Fibroblast of mammary gland (primary cell): Measurements from ENCODE around the gene PCDH15.

Experiments
- DNase-seq: peaks from one replicate; pipeline ENCODE4 v3.0.0-alpha.2; 2010; ENCODE audit warnings: low read depth
- H3K4me3 ChIP-seq: 2 replicates; pipeline ENCODE4 v1.5.1; 2011; ENCODE audit warnings: low read depth, mild to moderate bottlenecking, low read length, moderate library complexity; ENCODE audit not compliant: control insufficient read depth
- TF ChIP-seq, protein P1 (sequence below): conservative IDR thresholded peaks from 2 replicates; pipeline ENCODE4 v1.5.1; 2011; ENCODE audit warnings: low read depth, low read length, inconsistent platforms; ENCODE audit not compliant: control insufficient read depth, insufficient read depth

Gene PCDH15

DNA sequence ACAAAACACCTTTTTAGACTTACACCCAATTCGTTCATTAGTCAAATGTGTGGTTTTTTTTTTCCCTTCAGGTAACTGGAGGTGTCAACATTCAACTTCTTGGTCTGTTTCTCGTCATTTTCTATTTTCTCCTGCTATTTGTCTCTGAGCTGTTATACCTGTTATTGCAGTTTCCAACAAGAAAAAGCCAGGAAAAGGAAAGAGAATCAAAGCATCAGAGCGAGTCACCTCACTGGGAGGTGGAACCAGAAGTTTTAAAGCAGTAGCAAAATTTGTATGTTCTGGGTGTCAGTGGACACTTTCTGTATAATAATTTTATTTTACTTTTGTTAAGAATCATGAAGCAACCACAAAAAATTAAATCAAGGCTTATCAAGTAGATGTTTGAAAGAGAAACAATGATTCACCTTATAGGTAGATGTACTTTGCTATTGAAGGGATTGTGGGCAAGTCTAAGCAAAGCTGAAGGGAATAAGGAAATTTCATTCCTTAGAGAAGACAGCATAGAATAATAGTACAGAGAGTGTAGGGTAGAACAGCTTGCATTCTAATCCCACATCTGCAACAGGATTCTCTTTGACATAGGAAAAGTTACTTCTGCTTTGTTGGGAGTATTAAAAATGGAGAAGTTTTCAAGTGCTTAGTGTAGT, 675.8 kb downstream of the PCDH15 start:
- H3K4me3 ChIP-seq: no peak overlapping the region
- TF ChIP-seq, protein P1, sequence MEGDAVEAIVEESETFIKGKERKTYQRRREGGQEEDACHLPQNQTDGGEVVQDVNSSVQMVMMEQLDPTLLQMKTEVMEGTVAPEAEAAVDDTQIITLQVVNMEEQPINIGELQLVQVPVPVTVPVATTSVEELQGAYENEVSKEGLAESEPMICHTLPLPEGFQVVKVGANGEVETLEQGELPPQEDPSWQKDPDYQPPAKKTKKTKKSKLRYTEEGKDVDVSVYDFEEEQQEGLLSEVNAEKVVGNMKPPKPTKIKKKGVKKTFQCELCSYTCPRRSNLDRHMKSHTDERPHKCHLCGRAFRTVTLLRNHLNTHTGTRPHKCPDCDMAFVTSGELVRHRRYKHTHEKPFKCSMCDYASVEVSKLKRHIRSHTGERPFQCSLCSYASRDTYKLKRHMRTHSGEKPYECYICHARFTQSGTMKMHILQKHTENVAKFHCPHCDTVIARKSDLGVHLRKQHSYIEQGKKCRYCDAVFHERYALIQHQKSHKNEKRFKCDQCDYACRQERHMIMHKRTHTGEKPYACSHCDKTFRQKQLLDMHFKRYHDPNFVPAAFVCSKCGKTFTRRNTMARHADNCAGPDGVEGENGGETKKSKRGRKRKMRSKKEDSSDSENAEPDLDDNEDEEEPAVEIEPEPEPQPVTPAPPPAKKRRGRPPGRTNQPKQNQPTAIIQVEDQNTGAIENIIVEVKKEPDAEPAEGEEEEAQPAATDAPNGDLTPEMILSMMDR: no peak
- DNase-seq: no peak

DNA sequence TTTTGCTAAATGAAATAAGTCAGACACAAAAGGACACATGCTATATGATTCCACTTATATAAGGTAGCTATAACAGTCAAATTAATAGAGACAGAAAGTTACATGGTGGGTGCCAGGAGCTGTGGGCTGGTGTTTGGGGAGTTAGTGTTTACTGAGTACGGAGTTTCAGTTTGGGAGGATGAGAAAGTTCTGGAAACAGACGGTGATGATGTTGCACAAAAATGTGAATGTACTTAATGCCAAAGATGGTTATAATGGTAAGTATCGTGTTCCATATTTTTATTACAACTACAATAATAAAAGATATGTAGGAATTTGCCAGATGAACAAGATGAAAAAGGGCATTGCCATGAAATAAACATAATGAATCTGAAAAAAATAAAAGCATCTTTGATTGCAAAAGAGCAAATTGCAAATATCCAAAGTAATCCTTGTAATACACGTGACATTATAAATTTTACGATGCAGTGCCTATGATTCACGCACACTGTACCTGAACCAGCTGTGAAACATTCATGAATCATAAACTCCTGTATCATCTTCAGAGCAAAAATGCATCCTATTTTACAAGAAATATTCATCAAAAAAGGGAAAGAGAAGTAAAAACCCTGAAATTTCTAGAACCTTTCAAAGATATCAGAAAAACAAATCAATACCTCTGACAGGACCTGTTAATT, 676.7 kb downstream of the PCDH15 start:
- TF ChIP-seq, protein P1: no peak
- no peak for DNase-seq
- no peak overlapping the region for H3K4me3 ChIP-seq

DNA sequence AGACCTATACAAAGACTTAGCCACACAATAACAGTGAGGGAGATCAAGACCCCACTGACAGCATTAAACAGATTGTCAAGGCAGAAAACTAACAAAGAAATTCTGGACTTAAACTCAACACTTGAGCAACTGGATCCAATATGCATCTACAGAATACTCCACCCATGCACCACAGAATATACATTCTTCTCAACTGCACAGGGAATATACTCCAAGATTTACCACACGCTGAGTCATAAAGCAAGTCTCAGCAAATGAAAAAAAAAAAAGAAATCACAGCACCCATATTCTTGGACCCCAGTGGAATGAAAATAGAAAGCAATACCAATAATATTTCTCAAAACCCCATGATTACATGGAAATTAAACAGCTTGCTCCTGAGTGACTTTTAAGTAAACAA, 680.2 kb downstream of the PCDH15 start:
- no peak for DNase-seq
- TF ChIP-seq, protein P1: no peak
- no peak overlapping the region for H3K4me3 ChIP-seq

DNA sequence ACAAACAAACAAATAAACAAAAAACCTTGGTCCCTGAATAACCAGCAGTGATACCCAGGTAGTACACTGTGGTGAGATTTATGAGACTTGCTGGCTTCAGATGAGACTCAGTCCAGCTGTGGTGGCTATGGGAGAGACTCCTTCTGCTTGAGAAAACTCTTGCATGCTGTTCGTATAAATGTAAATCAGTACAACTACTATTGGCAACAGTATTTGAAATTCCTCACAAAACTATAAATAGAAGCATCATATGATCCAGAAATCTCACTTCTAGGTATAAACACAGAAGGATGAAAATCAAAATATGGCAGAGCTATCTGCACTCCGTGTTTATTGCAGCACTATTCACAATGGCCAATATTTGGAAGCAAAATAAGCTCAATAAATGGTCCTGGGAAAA, 692.1 kb downstream of the PCDH15 start:
- DNase-seq: no peak
- no peak overlapping the region for H3K4me3 ChIP-seq
- TF ChIP-seq, protein P1: no peak

DNA sequence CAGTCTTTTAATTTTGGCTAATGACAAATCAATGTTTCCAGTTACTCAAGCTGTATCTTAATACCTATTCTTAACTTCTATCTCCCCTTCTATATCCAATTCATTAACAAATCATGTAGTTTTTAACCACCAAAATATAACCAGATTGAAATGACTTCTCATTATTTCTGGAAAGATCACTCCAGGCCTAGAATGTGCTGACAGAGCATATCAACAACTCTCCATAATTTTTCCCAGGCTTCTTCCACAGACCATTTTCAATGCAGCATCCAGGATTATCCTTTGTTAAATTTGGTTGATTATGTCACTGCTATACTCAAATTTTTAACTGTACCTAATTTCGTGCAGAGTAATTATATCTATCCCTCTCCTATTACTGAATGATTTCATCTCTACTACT, 704.1 kb downstream of the PCDH15 start:
- H3K4me3 ChIP-seq: no peak overlapping the region
- TF ChIP-seq, protein P1: no peak
- no peak for DNase-seq

DNA sequence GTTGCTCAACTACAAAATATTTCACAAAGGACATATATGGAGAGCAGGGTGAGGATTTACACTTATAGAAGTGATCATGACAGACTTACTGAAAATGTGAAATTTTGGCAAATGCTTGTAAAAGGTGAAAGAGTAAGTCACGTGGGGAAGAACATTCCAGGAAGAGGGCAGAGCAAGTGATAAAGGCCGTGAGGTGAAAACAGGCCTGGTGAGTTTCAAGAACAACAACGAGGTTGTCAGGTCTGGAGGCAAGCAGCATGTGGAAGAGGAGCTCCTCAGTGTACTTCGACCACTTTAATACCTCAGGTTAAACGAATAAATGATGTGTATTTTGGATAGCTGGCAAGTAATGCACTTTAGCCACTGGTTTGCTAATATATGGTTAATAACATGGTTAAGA, 706.7 kb downstream of the PCDH15 start:
- TF ChIP-seq, protein P1: no peak
- H3K4me3 ChIP-seq: no peak overlapping the region
- no peak for DNase-seq
